HG02884 (cell line): ENCODE data around the gene ABHD2.
"Not testable (repeated sequence)": the region's sequence is repeated elsewhere in the genome, so short reads cannot be mapped to it uniquely, and the experiment has no call there.

Experiments
- ATAC-seq: cut with Tn5 transposase; IDR thresholded peaks from one replicate; pipeline ENCODE4 v1.9.1; 2021; ENCODE audit warnings: mild to moderate bottlenecking, moderate library complexity; ENCODE audit not compliant: unreplicated experiment

The ABHD2 gene

DNA sequence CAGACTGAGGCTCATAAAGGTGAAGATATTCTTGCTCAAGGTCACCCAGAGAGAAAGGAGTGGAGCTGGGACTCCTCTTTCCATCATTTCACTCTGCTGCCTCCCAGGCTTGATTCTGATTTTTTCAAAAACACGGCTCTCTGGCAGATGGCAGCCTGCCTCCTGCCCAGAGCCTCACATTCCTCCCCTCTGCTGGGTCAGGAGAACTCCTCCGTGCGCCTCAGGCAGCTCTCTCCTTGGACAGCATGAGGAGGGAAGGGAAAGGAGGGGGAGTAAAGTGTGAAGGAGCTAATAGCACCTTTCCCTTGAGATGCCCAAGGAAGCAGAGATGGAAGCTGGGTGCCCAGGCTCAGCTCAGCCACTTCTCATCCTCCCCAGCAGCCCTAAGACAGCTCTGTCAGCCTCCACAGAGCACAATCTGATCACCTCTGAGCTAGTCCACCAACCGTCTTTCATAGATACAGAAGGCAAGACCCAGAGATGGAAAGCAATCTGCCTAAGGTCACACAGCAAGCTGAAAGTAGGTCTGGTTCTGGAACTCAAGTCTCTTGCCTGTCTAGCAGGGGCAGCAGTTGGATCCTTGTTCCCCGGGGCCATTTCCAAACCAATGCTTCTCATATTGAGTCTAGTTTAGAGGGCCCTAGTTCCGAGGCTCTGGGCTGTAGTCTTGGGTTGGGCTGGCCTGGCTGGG, 129.6 kb downstream of the ABHD2 start:
- no peak for ATAC-seq

- ATAC-seq: no peak
Observed at GRCh38 chr15:89218531-89218930, 130.3 kb downstream of the ABHD2 start.

DNA sequence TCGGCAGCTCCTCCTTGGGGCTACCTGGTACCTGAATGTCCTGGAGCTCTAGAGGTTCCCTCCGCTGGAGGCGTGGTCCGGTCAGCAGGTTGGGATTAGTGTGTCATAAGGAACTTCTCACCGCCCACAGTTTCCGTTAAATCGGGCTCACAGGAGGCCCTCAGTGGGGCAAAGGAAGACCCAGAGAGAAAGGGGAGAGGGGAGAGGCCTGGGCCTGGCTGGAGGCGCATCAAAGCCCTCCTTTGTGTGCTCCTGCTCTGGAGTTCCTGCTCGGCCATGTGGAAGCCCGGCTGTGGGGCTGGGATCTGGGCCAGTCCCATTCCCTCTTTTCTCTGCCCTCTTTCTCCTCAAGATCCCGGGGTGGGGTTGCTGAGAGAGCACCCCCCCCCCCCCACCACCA, 133.3 kb downstream of the ABHD2 start, which contains the start of gene RLBP1:
Gene RLBP1, minus strand, starts transcription at position 37 of the 400 bp plus-strand sequence. CDS start 2,604 bp downstream, outside the sequence.
- no peak for ATAC-seq

DNA sequence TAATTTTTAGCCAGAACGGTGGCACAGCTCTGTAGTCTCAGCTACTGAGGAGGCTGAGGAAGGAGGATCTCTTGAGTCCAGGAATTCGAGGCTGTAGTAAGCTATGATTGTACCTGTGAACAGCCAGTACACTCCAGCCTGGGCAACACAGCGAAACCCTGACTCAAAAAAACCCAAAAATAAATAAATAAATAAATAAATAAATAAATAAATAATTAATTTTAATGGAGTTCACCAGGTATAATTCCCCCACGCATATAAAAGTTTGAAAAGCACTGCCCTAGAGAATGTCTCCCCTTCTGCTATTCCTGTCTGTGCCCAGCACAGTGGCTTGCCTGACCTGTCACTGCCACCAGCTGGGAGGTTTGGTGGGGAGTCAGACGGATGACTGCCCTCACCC, 137.3 kb downstream of the ABHD2 start:
- ATAC-seq: no peak

- ATAC-seq: no peak
Observed at GRCh38 chr15:89226359-89227221, 138.3 kb downstream of the ABHD2 start.

DNA sequence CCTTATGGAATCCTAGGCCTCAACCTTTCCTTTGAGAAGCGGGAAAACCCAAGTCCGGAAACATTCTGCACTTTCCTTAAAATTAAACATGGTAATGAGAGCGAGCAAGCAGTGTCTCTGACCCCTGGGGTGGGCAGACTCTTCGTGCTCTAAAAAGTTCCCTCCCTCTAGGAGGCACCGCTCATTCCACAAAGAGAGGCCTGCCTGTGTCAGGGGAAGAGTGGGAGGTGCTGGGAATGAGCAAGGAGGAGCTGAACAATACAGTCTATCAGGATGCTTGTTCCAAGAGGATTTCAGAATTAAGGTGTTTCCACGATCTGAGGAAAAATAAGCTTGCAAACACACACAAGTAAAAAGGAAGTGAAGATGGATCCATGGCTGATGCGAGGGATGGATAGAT, 139.2 kb downstream of the ABHD2 start:
- ATAC-seq: no peak

- no peak for ATAC-seq
Observed at GRCh38 chr15:89230277-89230676, 142.0 kb downstream of the ABHD2 start.

- no peak for ATAC-seq
Observed at GRCh38 chr15:89231832-89232231, 143.6 kb downstream of the ABHD2 start.

DNA sequence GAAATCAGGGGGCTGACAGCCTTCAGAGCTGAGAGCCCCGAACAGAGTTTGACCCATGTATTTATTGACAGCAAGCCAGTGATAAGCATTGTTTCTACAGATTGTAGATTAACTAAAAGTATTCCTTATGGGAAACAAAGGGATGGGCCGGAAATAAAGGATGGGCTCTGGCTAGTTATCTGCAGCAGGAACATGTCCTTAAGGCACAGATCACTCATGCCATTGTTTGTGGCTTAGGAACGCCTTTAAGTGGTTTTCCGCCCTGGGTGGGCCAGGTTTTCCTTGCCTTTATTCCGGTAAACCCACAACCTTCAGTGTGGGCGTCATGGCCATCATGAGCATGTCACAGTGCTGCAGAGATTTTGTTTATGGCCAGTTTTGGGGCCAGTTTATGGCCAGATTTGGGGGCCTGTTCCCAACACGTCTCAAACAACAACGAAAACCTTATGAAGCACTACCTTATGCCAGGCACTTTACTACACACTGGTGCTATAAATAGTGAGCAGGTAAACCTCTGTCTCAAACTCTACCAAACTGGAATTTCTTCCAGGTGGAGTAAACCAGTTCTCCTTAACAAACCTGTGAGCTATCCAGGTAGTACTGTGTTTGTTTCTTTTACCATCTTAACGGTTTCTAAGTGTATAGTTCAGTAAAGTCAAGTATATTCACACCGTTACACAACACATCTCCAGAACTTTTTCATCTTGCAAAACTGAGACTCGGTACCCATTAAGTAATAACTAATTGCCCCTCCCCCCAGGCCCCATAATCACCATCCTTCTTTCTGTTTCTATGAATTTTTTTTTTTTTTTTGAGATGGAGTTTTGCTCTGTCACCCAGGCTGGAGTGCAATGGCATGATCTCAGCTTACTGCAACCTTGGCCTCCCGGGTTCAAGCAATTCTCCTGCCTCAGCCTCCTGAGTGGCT, 151.9 kb downstream of the ABHD2 start:
- ATAC-seq: not testable (repeated sequence)

GRCh38 chr15:89243046-89243690, 154.9 kb downstream of the ABHD2 start:
- ATAC-seq: no peak

- peak; percentile 87 for ATAC-seq
Observed at GRCh38 chr15:89243691-89244573, 155.7 kb downstream of the ABHD2 start, which contains the start of gene FANCI. Gene FANCI, plus strand, starts transcription at chr15:89243979. Its CDS starts 3,669 bp downstream, at chr15:89247648.

DNA sequence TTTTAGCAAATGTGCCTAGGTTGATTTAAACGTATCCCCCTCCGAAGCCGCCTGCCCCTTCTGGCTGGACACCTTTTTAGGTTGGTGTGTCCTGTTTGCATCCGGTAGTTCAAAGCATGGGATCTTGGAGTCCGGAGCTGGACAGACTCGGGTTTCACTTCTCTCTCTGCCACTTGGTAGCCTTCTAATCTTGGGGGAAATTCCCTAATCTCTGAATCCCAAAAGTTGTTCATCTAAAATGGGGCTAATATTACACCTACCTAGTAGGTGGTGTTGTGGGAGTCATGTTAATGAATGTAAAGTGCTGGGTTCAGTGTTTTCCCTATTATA, 156.3 kb downstream of the ABHD2 start:
- peak; percentile 30 for ATAC-seq

- ATAC-seq: no peak
Observed at GRCh38 chr15:89247446-89247845, 159.2 kb downstream of the ABHD2 start.

DNA sequence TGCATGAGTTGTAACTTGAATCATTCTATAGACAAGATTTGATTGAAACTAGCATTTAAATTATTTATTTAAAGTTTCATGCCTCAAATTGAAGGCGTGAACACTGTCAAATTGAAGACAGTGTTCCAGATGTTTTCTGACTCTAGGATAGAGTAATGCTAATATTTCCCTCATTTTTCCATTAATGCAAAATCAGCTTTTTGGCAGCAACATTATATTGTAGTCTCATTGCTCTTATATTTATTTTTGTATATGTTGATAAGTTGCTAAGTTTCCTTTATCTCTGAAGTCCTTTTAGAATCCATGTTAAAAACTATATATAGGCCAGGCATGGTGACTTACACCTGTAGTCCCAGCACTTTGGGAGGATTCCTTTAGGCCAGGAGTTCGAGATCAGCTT, 160.3 kb downstream of the ABHD2 start:
- ATAC-seq: no peak

DNA sequence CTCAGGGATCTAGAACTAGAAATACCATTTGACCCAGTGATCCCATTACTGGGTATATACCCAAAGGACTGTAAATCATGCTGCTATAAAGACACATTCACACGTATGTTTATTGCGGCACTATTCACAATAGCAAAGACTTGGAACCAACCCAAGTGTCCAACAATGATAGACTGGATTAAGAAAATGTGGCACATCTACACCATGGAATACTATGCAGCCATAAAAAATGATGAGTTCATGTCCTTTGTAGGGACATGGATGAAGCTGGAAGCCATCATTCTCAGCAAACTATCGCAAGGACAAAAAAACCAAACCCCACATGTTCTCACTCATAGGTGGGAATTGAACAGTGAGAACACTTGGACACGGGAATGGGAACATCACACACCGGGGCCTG, 161.9 kb downstream of the ABHD2 start:
- ATAC-seq: not testable (repeated sequence)
